ENCODE measurements around the gene TEX26.

GRCh38 chr13:30920162-30920909 is 12.1 kb upstream of the TEX26 start:
- TF ChIP-seq, protein P1, sequence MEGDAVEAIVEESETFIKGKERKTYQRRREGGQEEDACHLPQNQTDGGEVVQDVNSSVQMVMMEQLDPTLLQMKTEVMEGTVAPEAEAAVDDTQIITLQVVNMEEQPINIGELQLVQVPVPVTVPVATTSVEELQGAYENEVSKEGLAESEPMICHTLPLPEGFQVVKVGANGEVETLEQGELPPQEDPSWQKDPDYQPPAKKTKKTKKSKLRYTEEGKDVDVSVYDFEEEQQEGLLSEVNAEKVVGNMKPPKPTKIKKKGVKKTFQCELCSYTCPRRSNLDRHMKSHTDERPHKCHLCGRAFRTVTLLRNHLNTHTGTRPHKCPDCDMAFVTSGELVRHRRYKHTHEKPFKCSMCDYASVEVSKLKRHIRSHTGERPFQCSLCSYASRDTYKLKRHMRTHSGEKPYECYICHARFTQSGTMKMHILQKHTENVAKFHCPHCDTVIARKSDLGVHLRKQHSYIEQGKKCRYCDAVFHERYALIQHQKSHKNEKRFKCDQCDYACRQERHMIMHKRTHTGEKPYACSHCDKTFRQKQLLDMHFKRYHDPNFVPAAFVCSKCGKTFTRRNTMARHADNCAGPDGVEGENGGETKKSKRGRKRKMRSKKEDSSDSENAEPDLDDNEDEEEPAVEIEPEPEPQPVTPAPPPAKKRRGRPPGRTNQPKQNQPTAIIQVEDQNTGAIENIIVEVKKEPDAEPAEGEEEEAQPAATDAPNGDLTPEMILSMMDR (IDR thresholded peaks at IDR 0.05), result no peak
- no peak for TF ChIP-seq POLR2AphosphoS5 (IDR thresholded peaks at IDR 0.05)
